DND-41 (cell line): ENCODE results near the gene MAPKAPK2.

Experiments
- CTCF ChIP-seq: IDR thresholded peaks from 2 replicates; pipeline ENCODE4 v1.5.1; 2012; ENCODE audit warnings: borderline replicate concordance, low read length, moderate library complexity, mild to moderate bottlenecking; ENCODE audit not compliant: poor library complexity, severe bottlenecking; ENCODE audit errors: extremely low read depth
- EZH2 ChIP-seq: IDR thresholded peaks from 3 replicates; pipeline ENCODE4 v1.6.1; 2012; ENCODE audit warnings: borderline replicate concordance, low read depth, mild to moderate bottlenecking, moderate library complexity, low read length, inconsistent platforms; ENCODE audit not compliant: severe bottlenecking

- TF ChIP-seq CTCF (no peak), EZH2 (no peak)
Measured at GRCh38 chr1:206709772-206710459, 25.2 kb downstream of the MAPKAPK2 start.
